NCI-H446 (cell line): ENCODE results near the gene TFDP1.
"Not testable (repeated sequence)": the region's sequence is repeated elsewhere in the genome, so short reads cannot be mapped to it uniquely, and the experiment has no call there.

Experiments
- DNase-seq, 2 experiments: peaks; one replicate each; lab custom pipeline; 2025; lab: John Stamatoyannopoulos, UW

Gene TFDP1

DNA sequence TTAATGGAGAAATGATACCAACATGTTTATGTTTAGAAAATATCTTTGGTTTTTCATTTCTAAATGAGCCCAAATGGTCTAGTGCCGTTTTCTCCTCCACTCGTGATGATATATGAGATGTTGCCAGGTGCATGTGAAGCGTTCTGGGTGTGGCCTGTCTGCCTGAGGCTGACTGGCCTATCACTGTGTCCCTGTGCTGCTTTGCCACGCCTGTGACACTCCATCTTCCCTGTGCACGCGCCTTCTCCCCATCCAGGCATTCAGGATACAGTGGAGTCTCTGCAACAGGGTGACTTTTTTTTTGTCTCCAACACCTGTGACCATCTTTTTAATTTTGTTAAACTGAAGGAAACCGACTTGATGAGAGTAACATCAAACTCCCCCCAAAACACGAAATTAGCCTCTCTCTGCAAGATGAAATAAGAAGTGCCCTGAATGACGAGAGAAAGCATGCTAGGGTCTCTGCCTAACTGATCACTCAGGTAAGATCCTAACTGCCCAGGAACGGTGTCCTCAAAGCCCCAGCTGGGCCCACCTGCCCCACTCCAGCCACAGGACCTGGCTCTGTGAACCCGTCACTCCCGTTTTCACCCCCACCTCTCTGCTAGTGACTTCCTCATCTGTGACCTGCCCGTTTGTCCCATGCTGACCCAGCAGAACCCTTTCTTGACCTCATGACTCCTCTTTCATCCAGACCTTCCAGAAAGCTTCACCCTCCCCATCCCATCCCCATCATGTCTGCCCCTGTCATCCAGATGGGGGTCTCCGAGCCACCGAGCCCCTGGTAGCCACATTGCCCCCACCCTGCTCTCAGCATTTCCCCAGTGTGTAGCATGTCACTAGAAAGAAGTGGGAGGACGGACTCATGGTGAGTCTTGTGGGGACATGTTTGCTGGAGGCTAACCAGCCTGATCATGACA is 33.2 kb upstream of the TFDP1 start:
- no peak for DNase-seq

- no peak for DNase-seq
These were observed 32.5 kb upstream of the TFDP1 start for GRCh38 chr13:113552079-113552478.

DNA sequence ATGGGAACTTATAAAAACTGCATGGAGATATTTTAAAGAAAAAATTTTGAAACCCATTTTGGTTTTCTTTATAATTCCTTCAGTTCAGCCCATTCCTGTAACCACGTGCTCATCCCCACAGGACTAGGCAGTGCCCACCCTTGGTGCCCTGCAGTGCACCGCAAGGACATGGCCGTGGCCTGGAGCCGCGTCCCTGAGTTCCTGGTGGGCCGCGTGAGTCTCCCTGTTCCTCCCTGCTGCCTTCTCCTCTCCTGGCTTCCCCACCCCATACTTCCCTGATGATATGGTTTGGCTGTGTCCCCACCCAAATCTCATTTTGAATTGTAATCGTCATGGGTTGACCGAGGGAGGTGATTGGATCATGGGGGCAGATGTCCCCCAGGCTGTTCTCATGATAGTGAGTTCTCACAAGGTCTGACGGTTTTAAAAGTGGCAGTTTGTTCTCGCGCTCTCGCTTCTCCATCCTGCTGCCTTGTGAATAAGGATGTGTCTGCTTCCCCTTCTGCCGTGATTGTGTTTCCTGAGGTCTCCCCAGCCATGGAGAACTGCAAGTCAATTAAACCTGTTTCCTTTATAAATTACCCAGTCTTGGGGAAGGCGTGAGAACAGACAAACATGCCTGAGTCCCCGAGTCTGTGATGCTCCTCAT is 31.6 kb upstream of the TFDP1 start:
- no peak for DNase-seq

GRCh38 chr13:113553511-113554332 is 30.8 kb upstream of the TFDP1 start:
- no peak for DNase-seq

- DNase-seq: no peak
These were observed 30.2 kb upstream of the TFDP1 start for GRCh38 chr13:113554333-113554700.

DNA sequence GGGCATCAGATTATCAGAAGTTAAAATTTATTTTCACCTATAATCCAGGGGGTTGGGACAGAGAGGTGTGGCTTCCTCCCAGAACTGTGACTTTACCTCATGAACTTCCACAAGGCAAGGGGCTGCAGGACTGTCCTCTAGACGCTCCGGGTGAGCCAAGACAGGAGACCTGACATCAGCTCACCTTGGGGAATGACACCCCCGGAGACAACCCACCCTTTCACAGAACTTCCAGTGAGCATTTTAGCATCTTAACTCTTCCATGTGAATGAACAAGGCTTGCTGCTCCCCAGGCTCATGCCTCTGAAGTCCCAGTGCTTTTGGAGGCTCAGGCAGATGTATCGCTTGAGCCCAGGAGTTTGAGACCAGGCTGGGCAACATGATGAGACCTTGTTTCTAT is 29.4 kb upstream of the TFDP1 start:
- no peak for DNase-seq

- DNase-seq: no peak
These were observed 27.5 kb upstream of the TFDP1 start for GRCh38 chr13:113557013-113557412.

DNA sequence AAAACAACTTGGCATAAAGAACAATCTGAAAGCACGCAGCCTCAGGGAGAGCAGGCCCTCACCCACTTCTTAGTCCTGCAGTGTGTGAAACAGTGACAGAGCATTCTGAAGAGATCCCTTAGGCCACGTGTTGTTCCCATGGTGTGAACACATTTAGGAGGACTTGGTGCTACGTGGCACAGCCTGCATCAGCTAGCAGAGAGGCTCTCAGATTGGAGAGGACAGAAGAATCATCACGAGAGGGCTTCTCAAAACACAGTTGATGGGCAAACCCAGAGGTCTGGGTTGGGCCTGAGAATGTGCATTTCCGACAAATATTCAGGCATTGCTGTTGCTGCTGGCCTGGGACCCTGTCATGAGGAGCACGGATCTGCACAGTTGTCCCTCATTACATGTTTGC is 26.1 kb upstream of the TFDP1 start:
- no peak for DNase-seq

DNA sequence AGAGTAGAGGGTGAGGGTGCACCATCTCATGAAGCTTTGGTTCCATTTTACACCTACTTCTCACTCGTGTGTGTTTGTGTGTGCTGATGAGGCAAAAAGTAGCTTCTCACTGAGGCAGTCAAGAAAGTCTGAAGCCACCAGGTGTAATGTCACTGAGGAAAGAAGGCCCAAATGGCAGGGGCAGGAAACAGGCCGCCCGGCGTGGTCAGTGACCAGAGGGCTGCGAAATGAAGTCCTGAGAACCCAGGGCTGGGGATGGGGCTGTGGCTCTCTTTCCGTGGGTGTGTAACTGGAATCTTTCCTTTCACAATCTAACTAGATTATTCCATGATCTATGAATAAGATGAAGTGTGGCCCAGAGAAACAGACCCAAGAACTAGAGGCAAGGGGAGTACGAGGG is 25.5 kb upstream of the TFDP1 start:
- DNase-seq: no peak

- DNase-seq: no peak
These were observed 24.5 kb upstream of the TFDP1 start for GRCh38 chr13:113559901-113560644.

- DNase-seq: no peak
These were observed 23.7 kb upstream of the TFDP1 start for GRCh38 chr13:113560645-113561416.

DNA sequence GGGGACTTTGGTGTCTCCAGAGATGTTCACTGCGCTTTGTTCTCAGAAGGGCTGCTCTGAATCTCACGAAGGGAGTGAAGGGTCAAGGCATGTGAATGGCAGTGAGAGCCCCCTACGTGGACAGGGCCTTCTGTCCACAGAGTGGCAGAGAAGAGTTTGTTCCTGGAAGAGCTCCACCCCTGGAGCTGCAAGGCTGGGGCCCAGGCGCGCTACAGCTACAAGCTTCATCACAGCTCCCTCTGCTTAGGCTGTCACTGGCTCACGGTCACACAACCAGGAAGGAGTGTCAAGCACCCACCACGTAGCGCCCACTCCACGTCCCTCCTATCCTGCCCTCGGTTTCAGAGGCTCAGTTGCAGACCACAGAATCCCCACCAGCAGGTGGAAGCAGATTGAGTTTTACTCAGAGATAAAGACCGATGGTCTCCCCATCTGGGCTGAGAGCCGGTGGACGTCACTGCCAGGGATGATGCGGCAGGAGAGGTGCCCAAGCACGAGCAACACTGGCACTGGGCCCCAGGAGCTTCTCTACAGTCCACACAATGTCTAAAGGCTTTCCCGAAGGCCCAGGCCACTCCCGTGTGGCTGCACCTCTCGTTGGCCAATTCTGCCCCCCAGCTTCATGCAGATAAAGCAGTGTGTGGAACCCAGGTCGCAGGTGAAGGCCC is 23.0 kb upstream of the TFDP1 start:
- DNase-seq: no peak

- peak in 1 of 2 experiments; percentile 22 for DNase-seq
These were observed 22.3 kb upstream of the TFDP1 start for GRCh38 chr13:113562085-113562749.

- no peak for DNase-seq
These were observed 21.7 kb upstream of the TFDP1 start for GRCh38 chr13:113562844-113563243.

GRCh38 chr13:113563511-113563910 is 21.0 kb upstream of the TFDP1 start:
- DNase-seq: not testable (repeated sequence)

DNA sequence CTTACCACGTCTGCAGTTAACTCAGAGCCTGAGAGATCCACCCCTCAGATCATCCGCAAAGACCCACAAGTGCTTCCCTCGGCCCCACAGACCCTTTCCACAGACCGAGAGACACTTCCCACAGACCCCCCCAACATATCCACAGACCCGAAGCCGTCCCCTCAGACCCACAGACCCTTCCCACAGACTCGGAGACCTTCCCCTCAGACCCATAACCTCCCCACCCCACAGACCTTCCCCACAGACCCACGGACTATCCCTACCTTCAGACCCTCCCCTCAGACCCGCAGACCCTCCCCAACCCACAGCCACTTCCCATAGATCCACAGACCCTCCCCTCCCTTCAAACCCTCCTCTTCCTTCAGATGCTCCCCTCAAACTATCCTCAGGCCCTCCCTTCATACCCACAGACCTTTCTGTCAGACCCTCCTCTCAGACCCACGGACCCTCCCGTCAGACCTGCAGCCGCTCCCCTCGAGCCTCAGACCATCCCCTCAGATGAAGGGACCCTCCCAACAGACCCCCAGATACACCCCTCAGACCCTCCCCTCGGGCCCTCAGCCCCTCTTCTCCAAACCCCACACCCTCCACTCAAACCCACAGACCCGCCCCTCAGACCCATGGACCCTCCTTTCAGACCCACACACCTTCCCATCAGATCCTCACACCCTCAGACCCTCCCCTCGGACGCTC is 20.1 kb upstream of the TFDP1 start:
- DNase-seq: no peak

DNA sequence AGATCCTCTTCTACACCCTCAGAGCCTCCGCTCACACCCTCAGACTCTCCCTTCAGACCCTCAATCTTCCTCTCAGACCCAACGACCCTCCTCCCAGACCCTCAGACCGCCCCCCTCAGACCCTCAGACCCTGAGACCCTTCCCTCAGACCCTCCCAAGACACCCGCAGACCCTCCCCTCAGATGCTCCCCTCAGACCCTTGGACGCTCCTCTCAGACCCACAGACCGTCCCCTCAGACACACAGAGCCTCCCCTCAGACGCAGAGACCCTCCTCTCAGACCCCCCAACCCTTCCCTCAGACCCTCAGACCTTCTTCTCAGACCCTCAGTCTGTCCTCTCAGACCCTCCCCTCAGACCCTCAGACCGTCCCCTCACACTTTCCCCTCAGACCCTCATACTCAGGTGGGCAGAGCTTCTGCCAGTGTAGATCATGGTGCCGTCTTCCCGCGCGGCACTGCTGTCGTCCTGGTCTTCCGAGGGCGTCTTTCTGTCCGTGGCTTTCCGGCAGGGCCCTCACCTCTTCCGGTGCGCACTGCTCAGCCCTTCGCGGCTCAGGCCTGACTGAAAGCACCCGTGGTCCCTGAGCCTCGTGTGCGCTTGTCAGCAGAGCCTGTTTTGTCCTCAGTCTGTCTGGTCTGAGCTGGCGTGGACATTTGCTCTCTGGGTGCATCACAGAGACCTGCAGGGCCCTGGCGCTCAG is 18.9 kb upstream of the TFDP1 start:
- no peak for DNase-seq

DNA sequence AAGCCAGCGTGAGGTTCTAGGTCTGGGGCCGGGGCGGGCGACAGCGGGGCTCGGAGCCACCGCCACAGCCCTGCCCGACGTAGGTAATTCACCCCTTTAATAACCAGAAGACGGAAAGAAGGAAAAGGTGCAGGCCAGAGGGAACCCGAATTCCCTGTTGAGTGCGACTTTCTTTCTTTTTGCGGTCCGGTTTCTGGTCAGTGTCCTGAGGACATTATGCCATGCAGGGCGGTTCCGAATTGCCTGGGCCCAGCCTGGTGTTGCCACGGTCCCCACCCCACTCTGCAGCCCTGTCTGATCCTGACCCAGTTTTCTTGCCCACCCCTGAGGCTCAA is 18.4 kb upstream of the TFDP1 start:
- DNase-seq: no peak

- no peak for DNase-seq
These were observed 16.9 kb upstream of the TFDP1 start for GRCh38 chr13:113567681-113568080.
